Esophagus squamous epithelium (tissue), 5 donors: ENCODE measurements around the gene CCDC187. TPM values are rescaled to one million over a fixed set of nuclear protein-coding genes. Genes with fewer than 3 reads are reported as not detected.

Source experiments
- DNase-seq: peaks from one replicate; lab custom pipeline; 2025; lab: John Stamatoyannopoulos, UW
- H3K27ac ChIP-seq, 4 donors: fragments of 200-600 bp; sonication (generic); one replicate each; pipeline ENCODE4 v1.5.1; 2016 to 2019; ENCODE audit warnings: mild to moderate bottlenecking in 1 of 4
- H3K27me3 ChIP-seq, 4 donors: fragments of 200-600 bp; sonication (generic); 1 replicate in 3 of 4; 2 replicates in 1 of 4; pipeline versions ENCODE4 v1.5.1 to v1.6.0; 2017 to 2021; ENCODE audit warnings: antibody characterized with exemption in 1 of 4
- H3K36me3 ChIP-seq, 3 donors: fragments of 200-600 bp; sonication (generic); one replicate each; pipeline ENCODE4 v1.5.1; 2016 to 2019
- H3K4me1 ChIP-seq, 3 donors: fragments of 200-600 bp; sonication (generic); one replicate each; pipeline ENCODE4 v1.5.1; 2017 to 2019
- H3K4me3 ChIP-seq, 4 donors: fragments of 200-600 bp; sonication (generic); 1 replicate in 3 of 4; 2 replicates in 1 of 4; pipeline ENCODE4 v1.5.1; 2016 to 2019; ENCODE audit warnings: mild to moderate bottlenecking in 2 of 4, moderate library complexity in 1 of 4
- H3K9me3 ChIP-seq, 3 donors: fragments of 200-600 bp; sonication (generic); one replicate each; pipeline ENCODE4 v1.5.1; 2016 to 2019
- POLR2A ChIP-seq, 4 donors: fragments of 450-650 bp; IDR thresholded peaks; one replicate each; pipeline ENCODE4 v1.6.1; 2017; ENCODE audit warnings: antibody characterized with exemption in 4 of 4, mild to moderate bottlenecking in 4 of 4, moderate library complexity in 3 of 4
- WGBS, 2 donors: methylation state at CpG; one replicate each; pipeline ENCODE4 v1.1.5; 2018; 5-methylcytosine and 5-hydroxymethylcytosine counted together
- intact Hi-C: fragments of 100-400 bp; cut with DNase I; formaldehyde crosslinking; loops from one replicate; pipeline ENCODE4 v1.15.0; 2022
- total RNA-seq, 4 donors: library from RNA; depleted of rRNA; stranded (reverse); fragments of >200 nt; gene quantifications; one replicate each; pipeline ENCODE4 v1.1.0, GENCODE V29; 2016
- TF ChIP-seq, protein P1 (sequence below), 6 experiments: fragments of 450-650 bp in 4 of 6; fragments of 200-600 bp in 2 of 6; sonication (generic) in 2 of 6; IDR thresholded peaks; one replicate each; pipeline ENCODE4 v1.5.1; 2016 to 2019; ENCODE audit warnings: antibody characterized with exemption in 6 of 6, mild to moderate bottlenecking in 4 of 6, moderate library complexity in 4 of 6
- donor health status: DM: yes; HTN: yes; CAD: no.

The CCDC187 gene
- total RNA-seq, 4 donors from 2014 or later, result not detected

DNA sequence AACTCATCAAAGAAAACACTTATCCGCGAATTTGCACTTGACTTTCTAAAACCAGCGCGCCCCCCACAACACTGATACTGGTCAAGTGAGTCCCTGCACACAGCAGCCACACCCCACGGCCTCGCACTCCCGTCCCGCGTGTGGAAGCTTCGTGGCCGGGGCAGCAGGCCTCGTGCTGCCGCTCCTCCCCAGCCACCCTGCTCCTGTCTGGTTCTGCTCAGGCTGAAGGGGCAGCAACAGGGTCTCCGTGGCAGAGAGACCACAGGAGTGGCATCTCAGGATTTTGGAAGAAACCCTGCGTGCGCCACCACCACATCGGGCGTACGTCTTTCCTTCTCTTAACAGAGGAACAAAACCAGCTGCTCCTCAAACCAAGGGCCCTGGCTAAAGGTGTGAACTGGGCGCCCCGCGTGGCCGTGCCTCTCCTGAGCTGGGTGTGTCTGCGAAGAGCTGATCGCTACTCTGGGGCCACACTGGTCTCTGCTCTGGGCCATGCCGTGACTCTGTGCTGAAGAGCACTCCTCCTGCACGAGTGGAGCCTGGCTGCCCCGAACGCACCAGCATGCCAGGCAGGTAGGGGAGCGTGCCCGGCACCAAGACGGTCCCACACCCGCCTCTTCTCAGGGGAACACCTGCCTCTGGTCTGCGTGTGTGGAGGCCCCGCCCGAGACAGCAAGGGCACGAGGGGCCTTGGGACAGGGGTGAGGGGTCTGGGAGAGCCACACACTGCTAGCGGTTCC is 81.6 kb downstream of the CCDC187 start:
- intact Hi-C loops, result no loop called here
- no peaks in the 10 kb centered on the region for H3K9me3 ChIP-seq
- WGBS, 2 donors, result 94 to 98% methylated on average over 12 to 19 of the region's 38 CpGs
- DNase-seq, result no peak
- peaks cover 14 to 43% (median 22%) of the 10 kb centered on the region in 3 donors for H3K4me1 ChIP-seq
- H3K27ac ChIP-seq, result no peak overlapping the region
- H3K27me3 ChIP-seq, result peaks cover 0 to 29% (median 0%) of the 10 kb centered on the region in 4 donors
- H3K4me3 ChIP-seq, result no peak overlapping the region
- TF ChIP-seq, protein P1, sequence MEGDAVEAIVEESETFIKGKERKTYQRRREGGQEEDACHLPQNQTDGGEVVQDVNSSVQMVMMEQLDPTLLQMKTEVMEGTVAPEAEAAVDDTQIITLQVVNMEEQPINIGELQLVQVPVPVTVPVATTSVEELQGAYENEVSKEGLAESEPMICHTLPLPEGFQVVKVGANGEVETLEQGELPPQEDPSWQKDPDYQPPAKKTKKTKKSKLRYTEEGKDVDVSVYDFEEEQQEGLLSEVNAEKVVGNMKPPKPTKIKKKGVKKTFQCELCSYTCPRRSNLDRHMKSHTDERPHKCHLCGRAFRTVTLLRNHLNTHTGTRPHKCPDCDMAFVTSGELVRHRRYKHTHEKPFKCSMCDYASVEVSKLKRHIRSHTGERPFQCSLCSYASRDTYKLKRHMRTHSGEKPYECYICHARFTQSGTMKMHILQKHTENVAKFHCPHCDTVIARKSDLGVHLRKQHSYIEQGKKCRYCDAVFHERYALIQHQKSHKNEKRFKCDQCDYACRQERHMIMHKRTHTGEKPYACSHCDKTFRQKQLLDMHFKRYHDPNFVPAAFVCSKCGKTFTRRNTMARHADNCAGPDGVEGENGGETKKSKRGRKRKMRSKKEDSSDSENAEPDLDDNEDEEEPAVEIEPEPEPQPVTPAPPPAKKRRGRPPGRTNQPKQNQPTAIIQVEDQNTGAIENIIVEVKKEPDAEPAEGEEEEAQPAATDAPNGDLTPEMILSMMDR (IDR thresholded peaks at IDR 0.05), result no peak
- TF ChIP-seq POLR2A (IDR thresholded peaks at IDR 0.05), result no peak
- H3K36me3 ChIP-seq, result peaks cover 7 to 73% (median 11%) of the 10 kb centered on the region in 3 donors

DNA sequence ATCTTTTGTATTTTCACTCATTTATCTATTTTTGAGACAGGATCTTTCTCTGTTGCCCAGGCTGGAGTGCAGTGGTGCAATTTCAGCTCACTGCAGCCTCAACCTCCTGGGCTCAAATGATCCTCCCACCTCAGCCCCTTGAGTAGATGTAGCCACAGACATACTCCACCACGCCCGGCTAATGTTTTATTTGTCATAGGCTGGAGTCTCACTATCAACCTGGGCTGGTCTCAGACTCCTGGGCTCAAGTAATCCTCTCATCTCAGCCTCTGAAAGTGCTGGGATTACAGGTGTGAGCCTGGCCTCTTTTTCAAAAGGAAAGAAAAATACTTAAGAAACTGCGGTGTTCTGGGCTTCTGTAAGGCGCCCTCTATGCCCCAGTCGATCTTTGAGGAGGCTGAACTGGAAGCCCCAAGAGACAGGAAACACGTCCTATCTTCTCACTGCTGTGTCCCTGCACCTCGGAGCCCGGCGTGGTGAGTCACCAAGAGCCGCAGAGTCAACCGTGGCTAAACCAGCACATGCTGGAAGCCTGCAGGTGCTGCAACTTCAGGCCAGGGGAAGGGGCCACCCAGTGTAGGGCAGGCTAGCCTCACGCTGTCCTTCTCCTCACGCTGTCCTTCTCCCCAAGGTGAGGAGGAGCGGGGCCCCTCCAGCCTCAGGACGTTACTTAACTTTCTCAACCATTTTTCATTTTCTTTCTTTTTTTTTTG is 83.7 kb downstream of the CCDC187 start:
- DNase-seq, result no peak
- Histone ChIP-seq H3K27me3 (peaks cover 0 to 49% (median 0%) of the 10 kb centered on the region in 4 donors), H3K36me3 (peaks cover 7 to 88% (median 11%) of the 10 kb centered on the region in 3 donors), H3K27ac (no peak overlapping the region), H3K4me3 (no peak overlapping the region), H3K9me3 (no peaks in the 10 kb centered on the region), H3K4me1 (peaks cover 10 to 31% (median 16%) of the 10 kb centered on the region in 3 donors)
- TF ChIP-seq POLR2A (IDR thresholded peaks at IDR 0.05), result no peak
- TF ChIP-seq, protein P1 (IDR thresholded peaks at IDR 0.05), result no peak
- 48 to 76% methylated on average over 6 to 15 of the region's 15 CpGs for WGBS, 2 donors
- intact Hi-C loops, result no loop called here

DNA sequence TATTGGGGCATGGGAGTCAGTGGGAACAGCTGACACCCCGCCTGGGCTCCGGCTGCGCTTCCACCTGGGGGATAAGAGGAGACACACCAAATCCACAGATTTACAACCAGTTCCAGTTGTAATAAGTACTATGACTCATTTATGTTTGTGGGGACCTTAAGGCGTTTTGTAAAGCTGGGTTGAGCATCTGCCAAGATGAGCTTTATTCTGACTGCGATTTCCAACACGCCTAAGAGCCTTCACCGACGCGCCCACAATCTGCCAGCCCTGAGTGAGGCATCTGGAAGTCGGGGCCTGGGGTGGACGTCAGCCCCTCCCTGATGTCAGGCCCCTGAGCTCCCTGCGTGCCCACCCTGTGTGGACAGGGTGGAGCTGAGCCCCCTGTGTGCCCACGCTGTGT is 84.6 kb downstream of the CCDC187 start:
- Histone ChIP-seq H3K4me1 (peaks cover 10 to 31% (median 16%) of the 10 kb centered on the region in 3 donors), H3K36me3 (peaks cover 13 to 89% (median 18%) of the 10 kb centered on the region in 3 donors), H3K4me3 (no peak overlapping the region), H3K27ac (peak overlapping the region in 1 of 4 donors; percentile 54), H3K9me3 (peaks cover 0 to 2% (median 0%) of the 10 kb centered on the region in 3 donors), H3K27me3 (peaks cover 0 to 49% (median 0%) of the 10 kb centered on the region in 4 donors)
- intact Hi-C loops, result no loop called here
- TF ChIP-seq, protein P1 (IDR thresholded peaks at IDR 0.05), result no peak
- no peak for TF ChIP-seq POLR2A (IDR thresholded peaks at IDR 0.05)
- WGBS, 2 donors, result 35 to 74% methylated on average over 5 to 9 of the region's 13 CpGs
- DNase-seq, result no peak

DNA sequence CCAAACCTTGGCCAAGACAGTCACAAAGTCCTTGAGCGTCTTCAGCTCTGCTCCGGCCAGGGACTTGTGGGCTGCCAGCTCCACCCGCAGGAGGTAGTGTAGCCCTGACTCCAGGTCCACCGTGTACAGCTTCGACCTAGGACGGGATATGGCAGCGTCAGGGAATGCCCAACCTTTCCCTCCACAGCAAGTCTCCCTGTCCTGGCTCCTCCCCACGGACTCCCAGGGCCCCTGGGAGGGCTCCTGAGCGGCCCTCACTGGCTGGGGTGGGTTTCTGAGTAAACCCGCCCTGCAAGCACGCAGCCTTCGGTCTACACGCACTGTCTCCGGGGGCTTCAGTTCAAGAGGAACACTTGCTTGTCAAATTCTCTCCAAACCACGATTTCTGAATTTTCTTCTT is 85.2 kb downstream of the CCDC187 start:
- peaks cover 0 to 49% (median 0%) of the 10 kb centered on the region in 4 donors for H3K27me3 ChIP-seq
- DNase-seq, result no peak
- no peak overlapping the region for H3K4me3 ChIP-seq
- peaks cover 0 to 4% (median 3%) of the 10 kb centered on the region in 3 donors for H3K9me3 ChIP-seq
- peaks cover 10 to 31% (median 16%) of the 10 kb centered on the region in 3 donors for H3K4me1 ChIP-seq
- peaks cover 16 to 89% (median 18%) of the 10 kb centered on the region in 3 donors for H3K36me3 ChIP-seq
- intact Hi-C loops, result no loop called here
- TF ChIP-seq POLR2A (IDR thresholded peaks at IDR 0.05), result no peak
- TF ChIP-seq, protein P1 (IDR thresholded peaks at IDR 0.05), result no peak
- no peak overlapping the region for H3K27ac ChIP-seq
- 73 to 79% methylated on average over 3 to 15 of the region's 15 CpGs for WGBS, 2 donors
